ENCODE results near the gene HIPK2. TPM values are rescaled to one million over a fixed set of nuclear protein-coding genes. Genes with fewer than 3 reads are reported as not detected.

HIPK2 gene
- polyA plus RNA-seq, 2 donors = 4.2 to 7.8 TPM

DNA sequence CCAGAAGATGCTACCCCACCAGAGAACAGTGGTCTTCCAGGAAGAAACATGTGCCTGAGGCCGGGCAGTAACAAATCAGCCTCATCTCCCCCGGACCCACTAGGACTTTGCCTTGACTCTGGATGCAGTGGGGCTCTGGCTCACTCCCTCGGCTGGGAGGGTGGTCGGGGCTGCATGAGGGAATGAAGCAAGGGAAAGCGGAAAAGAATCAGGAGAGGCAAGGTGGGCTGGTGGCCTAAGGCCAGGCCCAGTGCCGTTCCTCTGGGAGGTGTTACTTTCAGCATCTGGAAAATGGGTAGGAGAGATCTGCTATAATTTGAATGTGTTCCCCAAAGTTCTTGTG is 202.5 kb downstream of the HIPK2 start:
- Histone ChIP-seq H3K4me3 (ENCODE audit: low read depth in 1 of 2, low read length in 2 of 2) (no peak overlapping the region), H3K9me3 (ENCODE audit: control insufficient read depth in 2 of 2, insufficient read depth in 1 of 2, low read depth in 1 of 2, low read length in 1 of 2) (no peaks in the 10 kb centered on the region), H3K4me1 (ENCODE audit: control insufficient read depth in 2 of 2, insufficient read depth in 2 of 2, low read length in 1 of 2) (no peaks in the 10 kb centered on the region), H3K27me3 (ENCODE audit: control insufficient read depth in 1 of 2, insufficient read depth in 2 of 2, low read length in 2 of 2) (no peaks in the 10 kb centered on the region), H3K36me3 (ENCODE audit: control insufficient read depth in 2 of 2, insufficient read depth in 2 of 2, low read length in 1 of 2) (peaks cover 8 to 25% of the 10 kb centered on the region in 2 donors), H3K27ac (ENCODE audit: low read depth in 2 of 2, low read length in 1 of 2) (no peak overlapping the region)
- WGBS, 2 donors = 95% methylated on average over 6 of the region's 6 CpGs

GRCh38 chr7:139574618-139575337 is 203.0 kb downstream of the HIPK2 start:
- H3K4me3 ChIP-seq (ENCODE audit: low read depth in 1 of 2, low read length in 2 of 2) = no peak overlapping the region
- peaks cover 8 to 25% of the 10 kb centered on the region in 2 donors for H3K36me3 ChIP-seq (ENCODE audit: control insufficient read depth in 2 of 2, insufficient read depth in 2 of 2, low read length in 1 of 2)
- no peaks in the 10 kb centered on the region for H3K9me3 ChIP-seq (ENCODE audit: control insufficient read depth in 2 of 2, insufficient read depth in 1 of 2, low read depth in 1 of 2, low read length in 1 of 2)
- WGBS, 2 donors = 91 to 95% methylated on average over 16 of the region's 16 CpGs
- no peak overlapping the region for H3K27ac ChIP-seq (ENCODE audit: low read depth in 2 of 2, low read length in 1 of 2)
- H3K4me1 ChIP-seq (ENCODE audit: control insufficient read depth in 2 of 2, insufficient read depth in 2 of 2, low read length in 1 of 2) = no peaks in the 10 kb centered on the region
- no peaks in the 10 kb centered on the region for H3K27me3 ChIP-seq (ENCODE audit: control insufficient read depth in 1 of 2, insufficient read depth in 2 of 2, low read length in 2 of 2)

- Histone ChIP-seq H3K27me3 (ENCODE audit: control insufficient read depth in 1 of 2, insufficient read depth in 2 of 2, low read length in 2 of 2) (no peaks in the 10 kb centered on the region), H3K9me3 (ENCODE audit: control insufficient read depth in 2 of 2, insufficient read depth in 1 of 2, low read depth in 1 of 2, low read length in 1 of 2) (no peaks in the 10 kb centered on the region), H3K4me1 (ENCODE audit: control insufficient read depth in 2 of 2, insufficient read depth in 2 of 2, low read length in 1 of 2) (no peaks in the 10 kb centered on the region), H3K36me3 (ENCODE audit: control insufficient read depth in 2 of 2, insufficient read depth in 2 of 2, low read length in 1 of 2) (peaks cover 8 to 26% of the 10 kb centered on the region in 2 donors), H3K27ac (ENCODE audit: low read depth in 2 of 2, low read length in 1 of 2) (no peak overlapping the region), H3K4me3 (ENCODE audit: low read depth in 1 of 2, low read length in 2 of 2) (no peak overlapping the region)
- WGBS, 2 donors = 92 to 95% methylated on average over 9 of the region's 9 CpGs
Measured at GRCh38 chr7:139573871-139574270, 203.9 kb downstream of the HIPK2 start.

DNA sequence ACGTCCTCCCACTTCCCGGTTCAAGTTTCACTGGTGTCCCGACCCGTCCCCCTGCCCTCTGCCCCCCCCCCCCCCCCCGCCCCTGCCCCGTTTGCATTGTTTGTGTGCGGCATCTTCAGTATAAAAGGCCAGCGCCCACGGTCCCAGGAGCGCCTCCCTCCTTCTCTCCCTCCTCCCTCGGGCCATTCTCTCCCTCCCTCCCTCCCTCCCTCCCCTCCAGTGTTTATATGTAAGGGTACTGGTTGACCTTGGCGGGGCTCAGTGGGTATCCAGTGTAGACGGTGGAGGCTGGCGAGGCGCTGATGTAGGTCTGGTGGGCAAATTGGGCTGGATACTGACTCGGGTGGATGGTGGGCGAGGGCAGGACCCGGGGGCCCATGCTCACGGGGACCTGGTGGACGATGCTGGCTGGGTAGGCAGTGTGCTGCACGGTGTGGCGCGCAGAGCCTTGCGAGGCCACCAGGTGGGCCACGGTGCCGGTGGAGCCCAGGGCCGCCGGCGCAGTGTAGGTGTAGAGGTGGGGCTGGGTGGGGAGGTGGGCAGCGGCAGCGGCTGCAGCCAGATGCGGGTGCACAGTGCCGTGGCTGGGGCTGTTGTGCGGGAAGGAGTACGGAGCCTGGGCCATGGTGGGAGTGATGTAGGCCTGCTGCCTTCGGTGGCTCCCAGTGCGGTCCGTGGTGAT is 205.0 kb downstream of the HIPK2 start:
- 89 to 94% methylated on average over 31 to 38 of the region's 38 CpGs for WGBS, 2 donors
- no peak overlapping the region for H3K27ac ChIP-seq (ENCODE audit: low read depth in 2 of 2, low read length in 1 of 2)
- peaks cover 8 to 28% of the 10 kb centered on the region in 2 donors for H3K36me3 ChIP-seq (ENCODE audit: control insufficient read depth in 2 of 2, insufficient read depth in 2 of 2, low read length in 1 of 2)
- H3K27me3 ChIP-seq (ENCODE audit: control insufficient read depth in 1 of 2, insufficient read depth in 2 of 2, low read length in 2 of 2) = no peaks in the 10 kb centered on the region
- no peaks in the 10 kb centered on the region for H3K4me1 ChIP-seq (ENCODE audit: control insufficient read depth in 2 of 2, insufficient read depth in 2 of 2, low read length in 1 of 2)
- no peak overlapping the region for H3K4me3 ChIP-seq (ENCODE audit: low read depth in 1 of 2, low read length in 2 of 2)
- no peaks in the 10 kb centered on the region for H3K9me3 ChIP-seq (ENCODE audit: control insufficient read depth in 2 of 2, insufficient read depth in 1 of 2, low read depth in 1 of 2, low read length in 1 of 2)

DNA sequence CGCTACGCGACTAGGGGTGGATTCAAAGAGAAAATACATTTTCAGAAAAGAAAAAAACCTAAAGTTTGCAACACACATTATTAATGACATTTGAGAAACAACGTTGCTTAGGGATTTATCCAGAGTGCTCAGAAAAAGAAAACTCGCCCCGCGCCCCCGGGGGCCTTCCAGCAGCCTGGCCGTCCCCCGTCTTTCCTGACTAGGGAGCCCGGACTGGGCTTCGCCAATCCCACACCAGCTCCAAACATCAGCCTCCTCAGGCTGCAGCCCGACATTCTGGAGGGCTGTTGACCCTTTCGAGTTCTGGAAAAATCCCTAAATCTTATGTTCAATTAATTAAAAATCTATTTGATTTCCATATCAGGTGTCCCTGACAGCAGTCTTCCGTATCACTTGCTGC is 205.7 kb downstream of the HIPK2 start:
- Histone ChIP-seq H3K4me3 (ENCODE audit: low read depth in 1 of 2, low read length in 2 of 2) (no peak overlapping the region), H3K27ac (ENCODE audit: low read depth in 2 of 2, low read length in 1 of 2) (no peak overlapping the region), H3K36me3 (ENCODE audit: control insufficient read depth in 2 of 2, insufficient read depth in 2 of 2, low read length in 1 of 2) (peaks cover 8 to 33% of the 10 kb centered on the region in 2 donors), H3K4me1 (ENCODE audit: control insufficient read depth in 2 of 2, insufficient read depth in 2 of 2, low read length in 1 of 2) (no peaks in the 10 kb centered on the region), H3K27me3 (ENCODE audit: control insufficient read depth in 1 of 2, insufficient read depth in 2 of 2, low read length in 2 of 2) (no peaks in the 10 kb centered on the region), H3K9me3 (ENCODE audit: control insufficient read depth in 2 of 2, insufficient read depth in 1 of 2, low read depth in 1 of 2, low read length in 1 of 2) (no peaks in the 10 kb centered on the region)
- 94 to 95% methylated on average over 15 of the region's 15 CpGs for WGBS, 2 donors

DNA sequence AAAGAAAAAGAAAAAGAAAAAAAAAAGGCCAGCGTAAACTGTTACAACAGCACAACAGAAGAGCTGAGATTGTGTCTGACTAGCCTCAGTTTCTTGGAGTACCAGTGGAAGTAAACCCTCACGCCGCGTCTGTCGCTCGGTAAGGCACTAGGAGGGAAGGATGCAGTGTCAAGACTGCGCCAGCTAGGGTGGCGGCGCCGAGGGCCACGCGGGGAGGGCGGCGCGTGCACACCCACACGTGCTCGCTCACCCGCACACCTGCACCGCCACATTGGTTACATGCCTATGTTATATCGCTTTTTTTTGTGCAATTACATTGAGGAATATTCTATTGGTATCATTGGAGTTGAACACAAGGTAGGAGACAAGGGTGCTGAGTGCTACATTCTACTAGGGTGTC is 206.1 kb downstream of the HIPK2 start:
- 94 to 97% methylated on average over 20 of the region's 20 CpGs for WGBS, 2 donors
- peaks cover 7 to 33% of the 10 kb centered on the region in 2 donors for H3K36me3 ChIP-seq (ENCODE audit: control insufficient read depth in 2 of 2, insufficient read depth in 2 of 2, low read length in 1 of 2)

DNA sequence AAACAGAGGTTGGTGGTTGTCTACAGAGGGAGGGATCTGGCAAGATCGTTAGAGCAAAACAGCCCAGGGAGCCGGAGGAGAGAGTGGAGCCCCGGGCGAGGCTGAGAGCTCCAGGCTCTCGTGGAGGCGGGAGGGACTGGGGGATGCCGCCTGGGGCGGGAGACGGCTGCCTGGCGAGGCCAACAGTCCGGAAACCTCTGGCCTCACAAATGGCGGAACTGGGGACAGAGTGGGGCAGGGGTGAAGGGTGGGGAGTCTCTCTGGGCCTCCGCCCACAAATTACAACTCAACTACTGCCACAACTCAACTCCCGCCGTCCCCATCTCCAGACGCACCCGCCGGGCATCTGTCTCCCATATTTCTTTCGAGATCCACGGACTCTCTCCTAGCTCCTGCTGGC is 206.6 kb downstream of the HIPK2 start:
- no peak overlapping the region for H3K27ac ChIP-seq (ENCODE audit: low read depth in 2 of 2, low read length in 1 of 2)
- H3K4me1 ChIP-seq (ENCODE audit: control insufficient read depth in 2 of 2, insufficient read depth in 2 of 2, low read length in 1 of 2) = no peaks in the 10 kb centered on the region
- 88 to 89% methylated on average over 16 to 20 of the region's 20 CpGs for WGBS, 2 donors
- H3K4me3 ChIP-seq (ENCODE audit: low read depth in 1 of 2, low read length in 2 of 2) = no peak overlapping the region
- no peaks in the 10 kb centered on the region for H3K9me3 ChIP-seq (ENCODE audit: control insufficient read depth in 2 of 2, insufficient read depth in 1 of 2, low read depth in 1 of 2, low read length in 1 of 2)
- no peaks in the 10 kb centered on the region for H3K27me3 ChIP-seq (ENCODE audit: control insufficient read depth in 1 of 2, insufficient read depth in 2 of 2, low read length in 2 of 2)
- H3K36me3 ChIP-seq (ENCODE audit: control insufficient read depth in 2 of 2, insufficient read depth in 2 of 2, low read length in 1 of 2) = peaks cover 5 to 33% of the 10 kb centered on the region in 2 donors

More for the DNA sequence above, 206.1 kb downstream of the HIPK2 start:
- no peak overlapping the region for H3K27ac ChIP-seq (ENCODE audit: low read depth in 2 of 2, low read length in 1 of 2)
- no peak overlapping the region for H3K4me3 ChIP-seq (ENCODE audit: low read depth in 1 of 2, low read length in 2 of 2)
- no peaks in the 10 kb centered on the region for H3K4me1 ChIP-seq (ENCODE audit: control insufficient read depth in 2 of 2, insufficient read depth in 2 of 2, low read length in 1 of 2)
- no peaks in the 10 kb centered on the region for H3K27me3 ChIP-seq (ENCODE audit: control insufficient read depth in 1 of 2, insufficient read depth in 2 of 2, low read length in 2 of 2)
- H3K9me3 ChIP-seq (ENCODE audit: control insufficient read depth in 2 of 2, insufficient read depth in 1 of 2, low read depth in 1 of 2, low read length in 1 of 2) = no peaks in the 10 kb centered on the region

DNA sequence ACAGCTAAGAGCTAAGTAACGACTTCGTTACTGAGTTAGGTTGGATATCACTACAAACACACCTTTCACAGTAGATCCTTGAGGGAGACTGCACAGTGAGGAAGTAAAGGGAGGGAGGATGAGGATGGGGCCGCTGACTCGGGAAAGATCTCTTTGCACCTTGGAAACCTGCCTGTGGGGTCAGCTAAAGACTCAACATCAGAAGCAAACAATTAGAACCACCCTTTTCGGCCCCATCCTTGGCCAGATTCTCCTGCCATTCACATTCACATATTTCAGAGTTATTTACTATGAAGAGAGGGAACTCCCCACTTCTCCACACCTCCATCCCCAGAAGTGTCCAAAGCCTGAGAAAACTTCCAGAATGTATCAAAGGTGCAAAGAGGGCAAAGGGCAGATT is 207.2 kb downstream of the HIPK2 start:
- no peaks in the 10 kb centered on the region for H3K27me3 ChIP-seq (ENCODE audit: control insufficient read depth in 1 of 2, insufficient read depth in 2 of 2, low read length in 2 of 2)
- no peaks in the 10 kb centered on the region for H3K4me1 ChIP-seq (ENCODE audit: control insufficient read depth in 2 of 2, insufficient read depth in 2 of 2, low read length in 1 of 2)
- H3K27ac ChIP-seq (ENCODE audit: low read depth in 2 of 2, low read length in 1 of 2) = no peak overlapping the region
- no peak overlapping the region for H3K4me3 ChIP-seq (ENCODE audit: low read depth in 1 of 2, low read length in 2 of 2)
- H3K36me3 ChIP-seq (ENCODE audit: control insufficient read depth in 2 of 2, insufficient read depth in 2 of 2, low read length in 1 of 2) = peaks cover 5 to 33% of the 10 kb centered on the region in 2 donors
- no peaks in the 10 kb centered on the region for H3K9me3 ChIP-seq (ENCODE audit: control insufficient read depth in 2 of 2, insufficient read depth in 1 of 2, low read depth in 1 of 2, low read length in 1 of 2)
- WGBS, 2 donors = 85% methylated on average over 5 of the region's 5 CpGs

DNA sequence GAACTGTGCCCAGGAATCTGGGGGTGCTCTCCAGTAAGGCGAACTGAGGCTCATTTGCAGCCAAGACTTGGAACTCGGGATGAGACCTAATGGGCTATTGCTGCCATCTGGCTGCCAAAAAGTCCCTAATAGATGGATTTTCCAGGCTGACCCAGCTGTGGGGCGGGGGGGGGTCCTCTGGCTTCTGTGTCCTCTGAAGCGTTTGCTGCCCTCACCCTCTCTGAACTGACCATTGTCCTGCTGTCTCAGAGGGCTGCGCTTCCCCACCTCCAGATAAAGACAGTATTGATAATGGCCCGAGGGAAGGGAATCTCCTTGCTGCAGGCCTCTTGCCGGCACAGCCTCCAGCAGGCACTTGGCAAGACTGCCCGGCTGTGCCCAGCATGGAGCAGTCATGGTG is 207.7 kb downstream of the HIPK2 start:
- Histone ChIP-seq H3K36me3 (ENCODE audit: control insufficient read depth in 2 of 2, insufficient read depth in 2 of 2, low read length in 1 of 2) (peaks cover 5 to 30% of the 10 kb centered on the region in 2 donors), H3K4me1 (ENCODE audit: control insufficient read depth in 2 of 2, insufficient read depth in 2 of 2, low read length in 1 of 2) (no peaks in the 10 kb centered on the region), H3K4me3 (ENCODE audit: low read depth in 1 of 2, low read length in 2 of 2) (no peak overlapping the region), H3K27ac (ENCODE audit: low read depth in 2 of 2, low read length in 1 of 2) (no peak overlapping the region), H3K27me3 (ENCODE audit: control insufficient read depth in 1 of 2, insufficient read depth in 2 of 2, low read length in 2 of 2) (no peaks in the 10 kb centered on the region), H3K9me3 (ENCODE audit: control insufficient read depth in 2 of 2, insufficient read depth in 1 of 2, low read depth in 1 of 2, low read length in 1 of 2) (no peaks in the 10 kb centered on the region)
- WGBS, 2 donors = 71 to 74% methylated on average over 8 of the region's 8 CpGs

Measured in esophagus (tissue), 2 donors.